ENCODE results near the gene CFAP299.

The CFAP299 gene

DNA sequence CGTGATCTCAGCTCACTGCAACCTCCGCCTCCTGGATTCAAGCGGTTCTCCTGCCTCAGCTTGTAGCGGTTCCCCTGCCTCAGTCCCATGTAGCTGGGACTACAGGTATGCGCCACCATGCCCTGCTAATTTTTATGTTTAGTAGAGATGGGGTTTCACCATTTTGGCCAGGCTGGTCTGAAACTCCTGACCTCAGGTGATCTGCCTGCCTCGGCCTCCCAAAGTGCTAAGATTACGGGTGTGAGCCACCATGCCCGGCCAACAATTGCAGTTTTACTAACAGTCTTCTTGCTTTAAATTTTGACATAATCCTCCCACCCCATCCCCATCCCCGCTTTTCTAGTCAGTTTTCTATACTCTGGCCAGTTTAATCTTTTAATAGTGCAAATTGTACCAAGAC lies 112.0 kb downstream of the CFAP299 start:
- Histone ChIP-seq H3K9ac (ENCODE audit: low read length) (no peak overlapping the region), H3K4me1 (ENCODE audit: low read length) (no peaks in the 10 kb centered on the region), H3K27me3 (replicated peaks; ENCODE audit: insufficient read depth, low read length) (no peaks in the 10 kb centered on the region), H4K20me1 (ENCODE audit: insufficient read depth, low read length) (no peaks in the 10 kb centered on the region), H3K36me3 (replicated peaks; ENCODE audit: insufficient read depth, low read length) (no peaks in the 10 kb centered on the region), H3K79me2 (ENCODE audit: low read length) (no peaks in the 10 kb centered on the region), H3F3A (ENCODE audit: insufficient read depth, low read length) (no peaks in the 10 kb centered on the region), H3K9me2 (replicated peaks; ENCODE audit: insufficient read depth, low read length) (no peaks in the 10 kb centered on the region), H3K4me2 (ENCODE audit: low read depth, low read length) (no peak overlapping the region), H2AFZ (ENCODE audit: low read length) (no peak overlapping the region), H3K27ac (ENCODE audit: low read length) (no peak overlapping the region), H3K4me3 (ENCODE audit: low read length) (no peak overlapping the region), H3K9me3 (replicated peaks; ENCODE audit: insufficient read depth, low read length) (no peaks in the 10 kb centered on the region)
- no peak for DNase-seq
- TF ChIP-seq EZH2phosphoT487 (IDR thresholded peaks at IDR 0.05; ENCODE audit: low read length) (no peak), EZH2 (optimal IDR thresholded peaks at IDR 0.05; ENCODE audit: low read depth, low read length) (no peak)
- TF ChIP-seq, protein P1, sequence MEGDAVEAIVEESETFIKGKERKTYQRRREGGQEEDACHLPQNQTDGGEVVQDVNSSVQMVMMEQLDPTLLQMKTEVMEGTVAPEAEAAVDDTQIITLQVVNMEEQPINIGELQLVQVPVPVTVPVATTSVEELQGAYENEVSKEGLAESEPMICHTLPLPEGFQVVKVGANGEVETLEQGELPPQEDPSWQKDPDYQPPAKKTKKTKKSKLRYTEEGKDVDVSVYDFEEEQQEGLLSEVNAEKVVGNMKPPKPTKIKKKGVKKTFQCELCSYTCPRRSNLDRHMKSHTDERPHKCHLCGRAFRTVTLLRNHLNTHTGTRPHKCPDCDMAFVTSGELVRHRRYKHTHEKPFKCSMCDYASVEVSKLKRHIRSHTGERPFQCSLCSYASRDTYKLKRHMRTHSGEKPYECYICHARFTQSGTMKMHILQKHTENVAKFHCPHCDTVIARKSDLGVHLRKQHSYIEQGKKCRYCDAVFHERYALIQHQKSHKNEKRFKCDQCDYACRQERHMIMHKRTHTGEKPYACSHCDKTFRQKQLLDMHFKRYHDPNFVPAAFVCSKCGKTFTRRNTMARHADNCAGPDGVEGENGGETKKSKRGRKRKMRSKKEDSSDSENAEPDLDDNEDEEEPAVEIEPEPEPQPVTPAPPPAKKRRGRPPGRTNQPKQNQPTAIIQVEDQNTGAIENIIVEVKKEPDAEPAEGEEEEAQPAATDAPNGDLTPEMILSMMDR (IDR thresholded peaks at IDR 0.05; ENCODE audit: low read length), result no peak

DNA sequence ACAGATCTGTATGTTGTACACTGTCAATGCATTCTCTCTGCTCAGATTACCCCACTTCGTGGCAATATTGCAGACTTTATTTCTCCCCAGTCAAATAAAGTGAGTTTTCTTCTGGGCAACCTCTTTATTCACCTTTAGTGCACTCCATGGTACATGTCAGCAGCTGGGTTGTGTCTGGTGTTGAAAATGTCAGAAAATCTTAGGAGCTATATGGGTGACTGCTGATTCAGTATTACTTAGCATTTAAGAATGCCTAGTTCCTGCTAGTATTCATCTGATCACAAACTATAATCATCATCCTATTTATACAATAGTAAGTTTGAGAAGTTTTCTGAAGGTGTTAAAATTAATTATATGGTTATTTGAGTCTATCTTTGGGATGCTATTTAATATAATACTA lies 112.5 kb downstream of the CFAP299 start:
- Histone ChIP-seq H3K27ac (ENCODE audit: low read length) (no peak overlapping the region), H3K4me2 (ENCODE audit: low read depth, low read length) (no peak overlapping the region), H3K9me3 (replicated peaks; ENCODE audit: insufficient read depth, low read length) (no peaks in the 10 kb centered on the region), H3K9me2 (replicated peaks; ENCODE audit: insufficient read depth, low read length) (no peaks in the 10 kb centered on the region), H3K4me1 (ENCODE audit: low read length) (no peaks in the 10 kb centered on the region), H3K27me3 (replicated peaks; ENCODE audit: insufficient read depth, low read length) (no peaks in the 10 kb centered on the region), H3K36me3 (replicated peaks; ENCODE audit: insufficient read depth, low read length) (no peaks in the 10 kb centered on the region), H3K9ac (ENCODE audit: low read length) (no peak overlapping the region), H4K20me1 (ENCODE audit: insufficient read depth, low read length) (no peaks in the 10 kb centered on the region), H3F3A (ENCODE audit: insufficient read depth, low read length) (no peaks in the 10 kb centered on the region), H3K4me3 (ENCODE audit: low read length) (no peak overlapping the region), H2AFZ (ENCODE audit: low read length) (no peak overlapping the region), H3K79me2 (ENCODE audit: low read length) (no peaks in the 10 kb centered on the region)
- no peak for DNase-seq
- TF ChIP-seq EZH2 (optimal IDR thresholded peaks at IDR 0.05; ENCODE audit: low read depth, low read length), result no peak
- TF ChIP-seq, protein P1 (IDR thresholded peaks at IDR 0.05; ENCODE audit: low read length), result no peak
- TF ChIP-seq EZH2phosphoT487 (IDR thresholded peaks at IDR 0.05; ENCODE audit: low read length), result no peak

DNA sequence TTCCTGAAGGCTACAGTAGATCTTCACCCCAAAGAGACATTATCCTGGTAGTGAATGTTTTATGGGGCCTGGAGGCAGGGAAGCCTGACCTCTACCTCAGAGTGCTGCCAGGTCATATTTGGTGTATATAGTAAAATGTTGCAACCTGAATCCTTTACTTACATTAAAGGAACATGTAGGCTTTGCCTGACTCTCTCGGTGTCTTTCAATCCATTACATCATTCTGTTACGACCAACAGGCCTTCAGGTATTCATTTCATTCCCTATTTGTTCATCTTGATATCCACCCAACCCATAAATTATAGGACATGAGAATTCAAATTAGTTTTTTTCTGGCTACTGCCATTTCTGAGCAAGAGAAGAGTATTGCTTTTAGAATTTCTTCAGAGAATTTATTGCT lies 116.5 kb downstream of the CFAP299 start:
- Histone ChIP-seq H2AFZ (ENCODE audit: low read length) (no peak overlapping the region), H3K36me3 (replicated peaks; ENCODE audit: insufficient read depth, low read length) (no peaks in the 10 kb centered on the region), H4K20me1 (ENCODE audit: insufficient read depth, low read length) (no peaks in the 10 kb centered on the region), H3K9me3 (replicated peaks; ENCODE audit: insufficient read depth, low read length) (no peaks in the 10 kb centered on the region), H3K27me3 (replicated peaks; ENCODE audit: insufficient read depth, low read length) (no peaks in the 10 kb centered on the region), H3F3A (ENCODE audit: insufficient read depth, low read length) (no peaks in the 10 kb centered on the region), H3K4me1 (ENCODE audit: low read length) (peaks cover 11% of the 10 kb centered on the region), H3K27ac (ENCODE audit: low read length) (no peak overlapping the region), H3K79me2 (ENCODE audit: low read length) (no peaks in the 10 kb centered on the region), H3K4me3 (ENCODE audit: low read length) (no peak overlapping the region), H3K9me2 (replicated peaks; ENCODE audit: insufficient read depth, low read length) (no peaks in the 10 kb centered on the region), H3K9ac (ENCODE audit: low read length) (no peak overlapping the region), H3K4me2 (ENCODE audit: low read depth, low read length) (no peak overlapping the region)
- DNase-seq, result no peak
- TF ChIP-seq EZH2 (optimal IDR thresholded peaks at IDR 0.05; ENCODE audit: low read depth, low read length) (no peak), EZH2phosphoT487 (IDR thresholded peaks at IDR 0.05; ENCODE audit: low read length) (no peak)
- TF ChIP-seq, protein P1 (IDR thresholded peaks at IDR 0.05; ENCODE audit: low read length), result no peak

Measured in MM.1S (cell line).